ENCODE measurements around the gene SPTLC1. TPM values are rescaled to one million over a fixed set of nuclear protein-coding genes. Genes with fewer than 3 reads are reported as not detected.

The SPTLC1 gene
- total RNA-seq, 1 donor: 124 TPM

DNA sequence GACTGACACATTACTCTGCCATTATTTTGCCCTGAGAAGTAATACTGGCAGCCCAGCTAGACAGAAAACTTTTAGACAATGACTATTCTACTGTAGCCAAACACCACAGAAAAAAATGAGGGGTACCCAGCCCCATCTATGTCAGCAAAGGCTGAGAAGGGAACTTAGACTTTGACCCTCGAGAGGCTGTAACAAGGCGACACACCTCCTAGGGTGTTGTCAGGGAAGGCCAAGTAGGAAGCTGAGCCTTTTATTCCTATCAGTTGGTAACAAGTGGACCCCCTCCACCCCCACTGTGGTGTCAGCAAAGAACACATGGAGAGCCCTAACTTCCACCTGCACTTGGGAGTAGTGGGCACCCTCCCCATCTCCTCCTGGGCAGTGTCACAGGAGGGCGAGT lies 55.6 kb downstream of the SPTLC1 start:
- Histone ChIP-seq H3K36me3 (ENCODE audit: insufficient read depth, low read length) (peaks cover 21% of the 10 kb centered on the region), H3K79me2 (ENCODE audit: insufficient read depth, low read length) (peaks cover 33% of the 10 kb centered on the region)

DNA sequence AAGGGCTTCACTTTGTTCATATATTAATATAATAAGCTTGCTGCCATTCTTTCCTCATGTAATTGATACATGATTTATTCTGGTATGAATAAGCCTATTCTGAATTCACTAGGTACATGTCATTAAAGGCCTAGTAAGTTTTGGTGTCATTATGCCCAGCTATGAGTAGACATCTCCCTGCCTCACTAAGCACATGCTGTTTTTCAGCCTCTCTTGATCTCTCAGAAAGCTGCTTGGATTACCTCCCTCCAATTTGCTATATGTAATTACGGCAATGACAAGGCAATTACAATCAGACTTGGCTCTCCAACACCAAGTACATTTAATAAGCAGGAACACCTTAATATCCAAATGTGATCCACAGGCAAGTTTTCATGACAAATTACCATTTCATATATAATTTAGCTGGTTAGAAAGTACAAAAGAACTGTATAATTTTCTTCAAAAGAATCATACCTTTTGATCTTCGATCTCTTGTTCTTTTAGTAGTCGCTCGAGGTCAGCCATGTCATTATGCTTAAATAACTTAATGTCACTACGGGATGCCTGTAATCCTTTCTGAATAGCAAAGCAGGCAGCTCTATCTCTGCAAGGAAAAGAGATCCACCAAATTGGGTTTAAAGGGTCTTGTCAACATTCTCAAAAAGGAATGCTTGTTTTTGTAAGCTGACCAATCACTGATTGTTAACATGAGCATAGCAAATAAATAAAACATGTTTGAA lies 56.3 kb downstream of the SPTLC1 start:
- Histone ChIP-seq H3K27ac (ENCODE audit: low read depth, low read length) (no peak overlapping the region), H4K20me1 (ENCODE audit: insufficient read depth, low read length) (no peaks in the 10 kb centered on the region), H3K79me2 (ENCODE audit: insufficient read depth, low read length) (peaks cover 33% of the 10 kb centered on the region), H3K27me3 (ENCODE audit: insufficient read depth, low read length) (no peaks in the 10 kb centered on the region), H3K9me3 (ENCODE audit: low read depth, low read length) (no peaks in the 10 kb centered on the region), H3K4me1 (ENCODE audit: insufficient read depth, low read length) (no peaks in the 10 kb centered on the region), H2AFZ (ENCODE audit: low read length) (no peak overlapping the region), H3K4me2 (ENCODE audit: insufficient read depth, low read length) (no peak overlapping the region), H3K36me3 (ENCODE audit: insufficient read depth, low read length) (peaks cover 22% of the 10 kb centered on the region), H3K4me3 (ENCODE audit: insufficient read depth, low read length) (no peak overlapping the region)
- TF ChIP-seq, protein P1, sequence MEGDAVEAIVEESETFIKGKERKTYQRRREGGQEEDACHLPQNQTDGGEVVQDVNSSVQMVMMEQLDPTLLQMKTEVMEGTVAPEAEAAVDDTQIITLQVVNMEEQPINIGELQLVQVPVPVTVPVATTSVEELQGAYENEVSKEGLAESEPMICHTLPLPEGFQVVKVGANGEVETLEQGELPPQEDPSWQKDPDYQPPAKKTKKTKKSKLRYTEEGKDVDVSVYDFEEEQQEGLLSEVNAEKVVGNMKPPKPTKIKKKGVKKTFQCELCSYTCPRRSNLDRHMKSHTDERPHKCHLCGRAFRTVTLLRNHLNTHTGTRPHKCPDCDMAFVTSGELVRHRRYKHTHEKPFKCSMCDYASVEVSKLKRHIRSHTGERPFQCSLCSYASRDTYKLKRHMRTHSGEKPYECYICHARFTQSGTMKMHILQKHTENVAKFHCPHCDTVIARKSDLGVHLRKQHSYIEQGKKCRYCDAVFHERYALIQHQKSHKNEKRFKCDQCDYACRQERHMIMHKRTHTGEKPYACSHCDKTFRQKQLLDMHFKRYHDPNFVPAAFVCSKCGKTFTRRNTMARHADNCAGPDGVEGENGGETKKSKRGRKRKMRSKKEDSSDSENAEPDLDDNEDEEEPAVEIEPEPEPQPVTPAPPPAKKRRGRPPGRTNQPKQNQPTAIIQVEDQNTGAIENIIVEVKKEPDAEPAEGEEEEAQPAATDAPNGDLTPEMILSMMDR (IDR thresholded peaks at IDR 0.05; ENCODE audit: extremely low read depth, low read depth, low read length): no peak
- no peak for DNase-seq (ENCODE audit: insufficient read length, low spot score, missing footprints)

More for the DNA sequence above, 55.6 kb downstream of the SPTLC1 start:
- Histone ChIP-seq H3K27me3 (ENCODE audit: insufficient read depth, low read length) (no peaks in the 10 kb centered on the region), H3K4me3 (ENCODE audit: insufficient read depth, low read length) (no peak overlapping the region), H2AFZ (ENCODE audit: low read length) (no peak overlapping the region), H3K9me3 (ENCODE audit: low read depth, low read length) (no peaks in the 10 kb centered on the region), H4K20me1 (ENCODE audit: insufficient read depth, low read length) (no peaks in the 10 kb centered on the region), H3K27ac (ENCODE audit: low read depth, low read length) (no peak overlapping the region), H3K4me2 (ENCODE audit: insufficient read depth, low read length) (no peak overlapping the region), H3K4me1 (ENCODE audit: insufficient read depth, low read length) (peaks cover 5% of the 10 kb centered on the region)
- TF ChIP-seq, protein P1 (IDR thresholded peaks at IDR 0.05; ENCODE audit: extremely low read depth, low read depth, low read length): no peak
- no peak for DNase-seq (ENCODE audit: insufficient read length, low spot score, missing footprints)

DNA sequence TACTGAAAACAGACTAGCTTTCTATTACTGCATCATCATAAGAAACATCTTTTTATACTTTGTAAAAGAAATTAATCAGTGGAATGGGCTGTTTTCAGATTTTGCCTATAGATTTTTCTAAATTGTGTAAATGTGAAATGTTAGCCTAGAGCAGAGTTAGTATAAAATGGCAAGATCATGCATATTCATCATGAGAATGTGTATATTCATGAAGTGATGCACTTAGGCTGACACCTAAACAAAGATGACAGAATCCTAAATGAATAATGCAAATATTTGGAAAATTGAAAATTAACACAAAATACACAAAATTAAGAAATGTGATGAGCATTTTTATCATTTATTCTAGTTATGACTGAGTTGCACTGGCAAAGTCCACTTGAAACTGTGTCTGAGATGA lies 57.2 kb downstream of the SPTLC1 start:
- no peak overlapping the region for H3K27ac ChIP-seq (ENCODE audit: low read depth, low read length)
- H3K4me3 ChIP-seq (ENCODE audit: insufficient read depth, low read length): no peak overlapping the region
- H3K4me1 ChIP-seq (ENCODE audit: insufficient read depth, low read length): no peaks in the 10 kb centered on the region
- no peaks in the 10 kb centered on the region for H4K20me1 ChIP-seq (ENCODE audit: insufficient read depth, low read length)
- peaks cover 28% of the 10 kb centered on the region for H3K79me2 ChIP-seq (ENCODE audit: insufficient read depth, low read length)
- H3K27me3 ChIP-seq (ENCODE audit: insufficient read depth, low read length): no peaks in the 10 kb centered on the region
- no peaks in the 10 kb centered on the region for H3K9me3 ChIP-seq (ENCODE audit: low read depth, low read length)
- H3K4me2 ChIP-seq (ENCODE audit: insufficient read depth, low read length): no peak overlapping the region
- no peak for DNase-seq (ENCODE audit: insufficient read length, low spot score, missing footprints)
- H2AFZ ChIP-seq (ENCODE audit: low read length): no peak overlapping the region
- peaks cover 13% of the 10 kb centered on the region for H3K36me3 ChIP-seq (ENCODE audit: insufficient read depth, low read length)
- TF ChIP-seq, protein P1 (IDR thresholded peaks at IDR 0.05; ENCODE audit: extremely low read depth, low read depth, low read length): no peak

DNA sequence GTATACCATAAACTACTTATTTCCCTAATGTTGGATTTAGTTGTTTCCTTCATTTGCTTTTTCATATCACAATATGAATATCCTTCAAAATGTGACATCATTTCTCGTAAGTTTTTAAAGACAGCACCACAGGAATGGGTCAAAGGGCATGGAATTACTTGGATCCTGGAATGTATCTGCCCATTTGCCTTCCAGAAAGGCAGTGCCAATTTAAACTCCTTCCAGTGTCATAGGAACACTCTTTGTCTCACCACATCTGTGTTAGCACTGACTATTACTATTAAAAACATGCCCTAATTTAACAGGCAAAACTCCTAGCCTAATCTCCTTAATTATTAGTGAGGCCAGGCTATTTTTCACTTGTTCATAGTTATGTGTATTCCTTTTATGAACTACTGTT lies 58.0 kb downstream of the SPTLC1 start:
- H3K4me3 ChIP-seq (ENCODE audit: insufficient read depth, low read length): no peak overlapping the region
- H3K36me3 ChIP-seq (ENCODE audit: insufficient read depth, low read length): peaks cover 8% of the 10 kb centered on the region
- H3K79me2 ChIP-seq (ENCODE audit: insufficient read depth, low read length): peaks cover 20% of the 10 kb centered on the region
- TF ChIP-seq, protein P1 (IDR thresholded peaks at IDR 0.05; ENCODE audit: extremely low read depth, low read depth, low read length): no peak
- H3K9me3 ChIP-seq (ENCODE audit: low read depth, low read length): no peaks in the 10 kb centered on the region
- H3K4me1 ChIP-seq (ENCODE audit: insufficient read depth, low read length): no peaks in the 10 kb centered on the region
- peak; percentile 55 for DNase-seq (ENCODE audit: insufficient read length, low spot score, missing footprints)
- no peak overlapping the region for H2AFZ ChIP-seq (ENCODE audit: low read length)
- H3K27me3 ChIP-seq (ENCODE audit: insufficient read depth, low read length): no peaks in the 10 kb centered on the region
- no peak overlapping the region for H3K27ac ChIP-seq (ENCODE audit: low read depth, low read length)
- no peaks in the 10 kb centered on the region for H4K20me1 ChIP-seq (ENCODE audit: insufficient read depth, low read length)
- H3K4me2 ChIP-seq (ENCODE audit: insufficient read depth, low read length): no peak overlapping the region

Measured in osteoblast (primary cell).